ENCODE measurements around the gene STAP2.
"Not testable (repeated sequence)": the region's sequence is repeated elsewhere in the genome, so short reads cannot be mapped to it uniquely, and the experiment has no call there.

Gene STAP2

DNA sequence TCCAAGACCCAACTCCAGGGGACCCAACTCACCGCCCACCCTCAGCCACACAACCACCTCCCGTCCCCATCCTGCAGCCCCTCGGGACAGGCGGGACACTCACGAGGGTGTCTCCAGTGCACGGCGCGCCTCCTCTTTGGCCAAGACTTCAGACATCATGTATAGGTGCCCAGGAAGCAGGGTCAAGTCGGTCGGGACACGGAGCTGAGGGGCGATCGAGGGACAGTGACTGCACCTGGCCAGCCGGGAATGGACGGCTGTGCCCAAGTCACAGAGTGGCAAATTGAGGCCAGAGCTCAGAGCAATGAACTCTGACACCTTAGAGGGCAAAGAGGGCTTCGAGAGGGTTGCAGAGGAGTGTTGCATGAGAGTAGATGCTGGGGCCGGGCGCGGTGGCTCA, 8.8 kb downstream of the STAP2 start:
- no peak for DNase-seq (ENCODE audit: low read depth, low spot score)
- no peak overlapping the region for H3K27ac ChIP-seq

DNA sequence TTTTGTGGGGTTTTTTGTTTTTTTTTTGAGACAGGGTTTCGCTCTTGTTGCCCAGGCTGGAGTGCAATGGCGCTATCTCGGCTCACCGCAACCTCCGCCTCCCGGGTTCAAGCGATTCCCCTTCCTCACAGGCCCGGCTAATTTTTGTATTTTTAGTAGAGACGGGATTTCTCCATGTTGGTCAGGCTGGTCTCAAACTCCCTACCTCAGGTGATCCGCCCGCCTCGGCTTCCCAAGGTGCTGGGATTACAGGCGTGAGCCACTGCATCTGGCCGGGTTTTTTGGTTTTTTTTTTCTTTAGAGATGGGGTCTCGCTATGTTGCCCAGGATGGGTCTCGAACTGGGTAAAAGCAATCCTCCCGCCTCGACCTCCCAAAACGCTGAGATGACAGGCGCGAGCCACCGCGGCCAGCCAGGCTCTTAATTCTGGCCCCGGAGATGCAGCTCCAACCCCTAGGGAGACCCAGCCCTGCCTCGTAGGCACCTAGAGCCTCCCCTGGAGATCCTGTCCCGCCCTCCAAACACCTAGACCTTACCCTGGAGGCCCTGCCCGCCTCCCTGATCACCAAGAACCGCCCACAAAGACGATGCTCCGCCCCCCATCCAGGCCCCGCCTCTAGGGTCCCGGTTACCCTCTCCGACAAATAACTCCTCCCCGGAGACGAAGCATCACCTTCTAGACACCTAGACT, 9.5 kb downstream of the STAP2 start:
- H3K27ac ChIP-seq; DNase-seq (ENCODE audit: low read depth, low spot score): not testable (repeated sequence)

DNA sequence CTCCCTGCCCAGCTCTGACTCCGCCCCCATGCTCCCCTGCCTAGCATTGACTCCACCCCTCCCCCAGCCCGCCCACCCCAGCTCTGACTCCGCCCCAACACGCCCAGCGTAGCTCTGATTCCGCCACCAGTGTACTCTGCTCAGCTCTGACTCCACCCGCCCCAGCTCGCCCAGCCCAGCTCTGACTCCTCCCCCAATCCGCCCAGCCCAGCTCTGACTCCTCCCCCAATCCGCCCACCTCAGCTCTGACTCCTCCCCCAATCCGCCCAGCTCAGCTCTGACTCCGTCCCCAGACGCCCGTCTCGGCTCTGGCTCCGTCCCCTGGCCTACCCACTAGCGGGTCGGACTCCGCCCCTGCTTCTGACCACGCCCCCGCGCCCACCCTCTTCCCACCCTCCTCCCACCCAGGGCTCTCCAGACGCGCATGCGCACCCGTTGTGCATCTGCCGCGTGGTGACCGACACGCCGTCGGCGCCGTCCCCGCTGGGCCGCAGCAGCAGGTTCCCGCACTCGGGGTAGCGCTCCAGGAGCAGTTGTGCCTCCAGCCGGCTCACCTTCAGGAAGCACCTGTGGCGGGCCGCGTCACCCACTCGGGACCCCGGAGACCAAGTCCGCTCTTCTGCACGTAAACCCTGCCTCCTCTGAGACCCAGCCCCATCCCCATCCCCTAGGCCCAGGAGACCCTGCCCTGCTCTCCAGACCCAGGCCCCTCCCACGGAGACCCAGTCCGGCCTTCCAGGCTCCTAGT, 10.2 kb downstream of the STAP2 start:
- H3K27ac ChIP-seq: no peak overlapping the region
- DNase-seq (ENCODE audit: low read depth, low spot score): no peak

DNA sequence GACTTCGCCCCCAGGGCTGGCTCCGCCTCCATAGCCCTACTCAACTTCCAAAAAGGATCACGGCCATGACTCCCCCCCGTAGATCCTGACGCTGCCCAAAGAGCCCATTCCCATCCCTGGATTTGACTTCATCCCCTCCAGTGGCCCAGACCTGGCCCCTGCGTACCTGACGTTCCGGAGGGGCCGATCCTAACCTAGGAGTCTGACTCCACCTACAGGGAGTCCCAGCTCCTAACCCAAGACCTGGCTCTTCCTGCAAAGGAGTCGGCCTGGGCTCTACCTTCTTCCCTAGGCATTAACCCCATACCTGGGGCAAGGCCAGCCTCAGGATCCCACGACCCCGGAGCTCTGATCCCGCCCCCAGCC, 10.8 kb downstream of the STAP2 start:
- no peak overlapping the region for H3K27ac ChIP-seq
- no peak for DNase-seq (ENCODE audit: low read depth, low spot score)

DNA sequence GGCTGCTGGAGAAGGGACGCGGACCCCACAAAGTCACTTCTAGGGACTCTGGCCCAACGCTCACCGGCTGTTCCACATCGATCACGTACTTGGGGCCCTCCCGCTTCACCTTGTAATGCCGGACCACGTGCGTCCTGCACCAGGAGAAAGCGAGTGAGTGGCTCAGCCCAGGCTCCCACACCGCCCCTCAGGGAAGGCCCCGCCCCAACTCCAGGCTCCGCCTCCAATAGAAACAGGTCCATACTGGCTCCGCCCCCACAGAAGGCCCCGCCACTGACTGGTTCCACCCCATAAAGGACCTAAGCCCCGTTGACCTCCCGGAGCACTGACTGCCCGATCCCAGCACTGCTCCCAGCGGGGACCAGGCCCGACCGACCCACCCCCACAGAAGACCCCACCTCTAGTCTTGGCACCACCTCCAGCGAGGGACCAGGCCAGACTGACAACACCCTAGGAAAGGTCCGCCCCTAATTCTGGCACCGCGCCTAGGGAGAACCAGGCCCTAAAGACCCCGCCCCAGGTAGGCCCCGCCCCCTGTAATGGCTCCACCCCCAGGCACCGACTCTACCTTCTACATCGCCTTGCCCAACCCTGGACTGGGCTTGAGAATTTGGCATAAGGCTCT, 11.3 kb downstream of the STAP2 start:
- DNase-seq (ENCODE audit: low read depth, low spot score): no peak
- H3K27ac ChIP-seq: no peak overlapping the region

DNA sequence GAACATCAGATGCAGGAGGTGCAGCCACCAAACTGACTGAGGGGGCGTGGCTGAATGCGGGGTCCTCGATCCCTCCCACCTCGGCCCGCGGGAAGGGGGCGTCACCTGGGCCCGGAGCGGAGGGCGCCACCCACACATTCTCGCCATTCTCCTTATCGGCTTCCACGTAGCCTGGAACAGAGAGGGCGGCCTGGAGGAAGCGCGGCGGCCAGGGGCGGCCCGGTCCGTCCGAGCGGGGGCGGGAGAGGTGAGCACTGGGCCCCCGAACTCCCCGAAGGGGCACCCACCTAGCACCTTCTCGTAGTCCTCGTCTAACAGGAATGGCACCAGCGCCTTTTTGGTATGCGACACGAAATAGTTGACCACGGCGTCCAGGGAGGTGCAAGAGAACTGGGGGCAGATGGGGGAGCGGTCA, 11.8 kb downstream of the STAP2 start:
- no peak overlapping the region for H3K27ac ChIP-seq
- DNase-seq (ENCODE audit: low read depth, low spot score): no peak

DNA sequence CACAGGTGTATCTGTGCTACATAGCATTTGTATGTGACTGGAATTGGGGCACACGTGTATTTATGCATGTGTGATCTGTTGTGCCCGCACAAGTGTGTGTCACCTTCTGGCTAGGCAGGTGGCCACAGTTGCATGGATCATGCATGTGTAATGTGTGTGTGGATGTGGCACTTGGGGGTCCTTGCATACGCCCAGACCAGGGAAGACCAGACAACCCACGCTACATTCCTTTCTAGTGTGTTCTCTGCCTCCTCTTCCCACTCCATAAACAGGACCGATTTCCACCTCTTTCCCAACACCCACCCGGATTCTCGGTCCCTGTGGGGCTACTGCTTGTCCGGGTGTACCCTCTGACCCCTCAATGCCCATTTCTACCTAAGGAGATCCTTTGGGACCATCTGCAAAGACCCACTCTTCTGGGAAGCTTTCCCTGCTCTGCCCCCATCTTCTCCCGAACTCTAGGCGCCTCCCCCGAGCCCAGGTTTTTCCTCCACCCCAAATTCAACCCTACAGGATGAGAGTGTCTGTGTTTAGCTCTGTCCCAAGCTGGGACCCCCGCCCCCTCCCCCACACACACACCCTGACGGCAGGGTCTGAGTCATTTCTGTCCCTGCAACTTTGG, 12.3 kb downstream of the STAP2 start:
- H3K27ac ChIP-seq: no peak overlapping the region
- no peak for DNase-seq (ENCODE audit: low read depth, low spot score)

DNA sequence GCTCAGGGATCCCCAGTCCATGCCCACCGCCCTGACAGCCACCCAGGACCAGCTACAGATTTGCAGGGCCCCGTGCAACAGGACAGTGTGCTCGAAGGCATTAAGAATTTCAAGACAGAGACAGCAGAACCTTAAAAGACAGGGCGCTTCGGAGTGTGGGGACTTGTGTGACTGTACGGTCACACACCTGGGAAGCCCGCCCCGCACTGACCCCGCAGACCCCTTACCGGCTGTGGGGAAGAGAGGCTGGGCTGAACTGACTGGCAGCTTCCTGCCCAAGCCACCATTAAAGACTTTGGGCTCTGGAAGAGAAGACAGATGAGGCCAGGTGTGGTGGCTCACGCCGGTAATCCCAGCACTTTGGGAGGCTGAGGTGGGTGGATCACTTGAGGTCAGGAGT, 14.4 kb downstream of the STAP2 start:
- no peak overlapping the region for H3K27ac ChIP-seq
- no peak for DNase-seq (ENCODE audit: low read depth, low spot score)

DNA sequence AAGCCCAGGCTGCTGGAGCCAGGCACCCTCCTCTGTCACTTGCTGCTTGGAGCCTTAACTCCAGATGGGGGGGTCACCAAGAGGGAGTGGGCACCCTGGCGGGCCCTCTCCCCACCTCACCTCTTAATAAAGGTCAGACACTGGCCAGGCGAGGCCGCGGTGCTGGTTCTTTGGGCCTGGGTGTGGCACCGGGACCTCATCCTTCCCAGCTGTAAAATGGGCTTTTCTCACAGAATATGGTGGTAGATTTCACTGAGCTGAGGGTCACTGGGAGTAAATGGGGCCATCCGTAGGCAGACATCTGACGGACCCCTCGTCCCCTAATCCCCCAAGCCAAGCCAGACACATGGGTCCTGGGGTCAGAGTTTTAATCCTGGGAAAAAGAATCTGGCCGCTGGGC, 14.9 kb downstream of the STAP2 start:
- DNase-seq (ENCODE audit: low read depth, low spot score): no peak
- no peak overlapping the region for H3K27ac ChIP-seq

DNA sequence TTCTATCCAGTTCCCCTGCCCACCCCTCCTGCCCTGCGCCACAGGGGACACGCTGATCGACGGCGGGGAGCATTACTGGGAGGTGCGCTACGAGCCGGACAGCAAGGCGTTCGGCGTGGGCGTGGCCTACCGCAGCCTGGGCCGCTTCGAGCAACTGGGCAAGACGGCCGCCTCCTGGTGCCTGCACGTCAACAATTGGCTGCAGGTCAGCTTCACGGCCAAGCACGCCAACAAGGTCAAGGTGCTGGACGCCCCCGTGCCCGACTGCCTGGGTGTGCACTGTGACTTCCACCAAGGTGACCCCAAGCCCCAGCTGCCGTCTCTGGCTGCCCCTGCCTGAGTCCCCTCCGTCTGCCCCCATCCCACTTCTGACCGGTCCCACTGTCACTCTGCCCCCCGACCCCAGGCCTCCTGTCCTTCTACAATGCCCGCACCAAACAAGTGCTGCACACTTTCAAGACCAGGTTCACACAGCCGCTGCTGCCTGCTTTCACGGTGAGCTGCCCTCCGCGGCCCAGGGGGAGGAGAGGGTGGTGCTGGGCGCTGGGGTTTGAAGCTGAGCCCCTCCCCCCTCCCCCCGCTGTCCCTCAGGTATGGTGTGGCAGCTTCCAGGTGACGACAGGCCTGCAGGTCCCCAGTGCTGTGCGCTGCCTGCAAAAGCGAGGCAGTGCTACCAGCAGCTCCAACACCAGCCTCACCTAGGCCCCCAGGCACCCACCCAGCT, 15.5 kb downstream of the STAP2 start:
- no peak for DNase-seq (ENCODE audit: low read depth, low spot score)
- no peak overlapping the region for H3K27ac ChIP-seq

DNA sequence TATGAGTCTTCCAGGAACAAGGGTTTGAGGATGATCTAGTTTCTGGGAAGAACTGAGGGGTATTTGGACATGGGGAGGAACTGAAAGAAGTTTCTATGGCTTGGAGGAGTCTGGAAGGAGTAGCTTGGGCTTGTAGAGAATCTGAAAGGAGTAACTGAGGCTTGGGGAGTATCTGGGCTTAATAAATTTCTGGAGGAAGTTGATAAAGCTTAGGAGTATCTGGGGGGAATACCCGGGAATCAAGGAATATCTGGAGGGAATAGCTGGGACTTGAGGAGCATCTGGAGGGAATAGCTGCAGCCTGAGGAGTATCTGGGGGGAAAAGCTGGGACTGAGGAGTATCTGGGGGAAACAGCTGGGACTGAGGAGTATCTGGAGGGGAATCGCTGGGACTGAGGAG, 18.2 kb downstream of the STAP2 start:
- no peak overlapping the region for H3K27ac ChIP-seq
- DNase-seq (ENCODE audit: low read depth, low spot score): no peak

DNA sequence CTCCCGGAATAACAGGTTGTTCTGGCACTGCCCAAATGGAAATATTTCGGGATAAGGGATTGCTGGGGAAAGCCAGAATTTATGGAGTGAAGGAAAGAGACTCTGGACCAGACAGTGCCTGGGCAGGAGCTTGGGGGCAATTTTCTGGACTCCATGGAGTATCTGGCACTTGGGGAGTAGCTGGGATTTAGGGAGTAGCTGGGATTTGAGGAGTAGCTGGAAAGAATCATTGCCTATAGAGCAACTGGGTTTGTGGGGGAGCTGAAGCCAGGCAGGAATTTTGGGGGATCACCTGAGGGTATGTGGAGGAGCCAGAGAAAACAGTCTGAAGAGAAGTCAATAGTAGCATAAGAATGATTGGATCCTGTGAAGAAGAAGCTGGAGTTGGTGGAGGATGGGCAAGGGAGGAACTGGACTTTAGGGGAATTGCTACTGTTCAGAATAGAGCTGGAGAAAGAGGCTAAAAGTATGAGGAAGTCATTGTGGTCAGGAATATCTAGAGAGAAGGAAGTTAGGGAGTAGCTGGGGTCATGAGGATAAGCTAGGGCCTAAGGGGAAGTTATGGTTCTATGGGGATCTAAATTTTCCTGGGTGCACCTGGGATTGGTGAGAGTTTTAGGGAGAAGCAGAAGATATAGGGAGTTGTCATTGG, 19.4 kb downstream of the STAP2 start:
- no peak for DNase-seq (ENCODE audit: low read depth, low spot score)
- no peak overlapping the region for H3K27ac ChIP-seq

DNA sequence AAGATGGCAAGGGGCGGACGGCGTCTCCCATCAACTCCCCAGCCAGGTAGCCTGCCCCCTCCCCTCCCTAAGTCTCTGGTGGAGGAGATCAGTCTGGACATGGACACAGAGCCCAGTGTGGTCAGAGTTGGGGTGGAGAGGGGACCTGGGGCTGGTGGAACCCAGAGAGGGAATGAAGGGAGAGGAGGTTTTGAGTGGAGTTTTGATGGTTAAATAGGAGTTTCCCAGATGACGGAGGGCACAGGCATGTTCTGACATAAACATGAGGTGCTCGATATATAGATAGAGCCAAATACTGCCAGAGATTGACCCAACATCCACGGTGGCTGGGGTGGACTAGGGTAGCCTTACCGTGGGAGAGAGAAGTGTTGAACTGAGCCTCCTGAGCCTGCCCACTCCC, 20.2 kb downstream of the STAP2 start:
- H3K27ac ChIP-seq: no peak overlapping the region
- DNase-seq (ENCODE audit: low read depth, low spot score): no peak

DNA sequence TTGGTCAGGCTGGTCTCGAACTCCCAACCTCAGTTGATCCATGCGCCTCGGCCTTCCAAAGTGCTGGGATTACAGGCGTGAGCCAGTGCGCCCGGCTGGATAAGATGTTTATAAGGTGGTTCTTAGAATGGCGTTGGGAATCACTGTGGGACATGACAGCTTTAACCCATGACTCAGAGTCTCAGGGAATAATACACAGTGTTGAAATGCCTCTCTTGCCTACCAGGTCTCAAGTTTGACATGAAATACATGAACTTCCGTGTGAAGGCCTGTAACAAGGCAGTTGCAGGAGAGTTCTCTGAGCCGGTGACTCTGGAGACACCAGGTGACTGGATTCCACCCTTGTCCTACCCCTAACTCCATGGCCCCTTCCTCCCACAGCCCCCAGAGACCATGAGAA, 21.7 kb downstream of the STAP2 start:
- no peak for DNase-seq (ENCODE audit: low read depth, low spot score)

DNA sequence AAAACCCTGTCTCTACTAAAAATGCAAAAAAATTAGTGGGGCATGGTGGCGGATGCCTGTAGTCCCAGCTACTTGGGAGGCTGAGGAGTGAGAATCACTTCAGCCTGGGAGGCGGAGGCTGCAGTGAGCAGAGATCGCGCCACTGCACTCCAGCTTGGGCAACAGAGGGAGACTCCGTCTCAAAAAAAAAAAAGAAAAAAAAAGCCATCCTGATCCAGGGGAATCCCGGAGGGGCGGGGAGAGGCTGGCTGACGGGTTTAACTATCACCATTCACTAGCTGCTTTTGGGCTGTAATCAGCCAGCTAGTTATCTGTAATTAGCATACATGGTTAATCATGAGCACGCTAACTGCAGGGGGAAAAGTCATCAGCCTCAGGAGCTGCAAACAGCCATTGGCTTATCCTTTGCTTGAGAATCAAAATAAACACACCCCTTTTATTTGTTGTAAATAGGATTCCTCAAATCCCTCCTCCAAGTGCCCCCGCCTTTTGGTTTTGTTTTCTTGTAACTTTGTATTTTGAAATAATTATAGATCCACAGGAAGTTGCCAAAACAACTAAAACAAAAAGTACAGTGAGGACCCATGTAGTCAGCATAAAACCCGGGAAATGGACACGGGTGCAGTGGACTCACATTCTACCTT, 24.7 kb downstream of the STAP2 start:
- DNase-seq (ENCODE audit: low read depth, low spot score): no peak
- no peak overlapping the region for H3K27ac ChIP-seq

More for the DNA sequence above, 21.7 kb downstream of the STAP2 start:
- H3K27ac ChIP-seq: no peak overlapping the region

DNA sequence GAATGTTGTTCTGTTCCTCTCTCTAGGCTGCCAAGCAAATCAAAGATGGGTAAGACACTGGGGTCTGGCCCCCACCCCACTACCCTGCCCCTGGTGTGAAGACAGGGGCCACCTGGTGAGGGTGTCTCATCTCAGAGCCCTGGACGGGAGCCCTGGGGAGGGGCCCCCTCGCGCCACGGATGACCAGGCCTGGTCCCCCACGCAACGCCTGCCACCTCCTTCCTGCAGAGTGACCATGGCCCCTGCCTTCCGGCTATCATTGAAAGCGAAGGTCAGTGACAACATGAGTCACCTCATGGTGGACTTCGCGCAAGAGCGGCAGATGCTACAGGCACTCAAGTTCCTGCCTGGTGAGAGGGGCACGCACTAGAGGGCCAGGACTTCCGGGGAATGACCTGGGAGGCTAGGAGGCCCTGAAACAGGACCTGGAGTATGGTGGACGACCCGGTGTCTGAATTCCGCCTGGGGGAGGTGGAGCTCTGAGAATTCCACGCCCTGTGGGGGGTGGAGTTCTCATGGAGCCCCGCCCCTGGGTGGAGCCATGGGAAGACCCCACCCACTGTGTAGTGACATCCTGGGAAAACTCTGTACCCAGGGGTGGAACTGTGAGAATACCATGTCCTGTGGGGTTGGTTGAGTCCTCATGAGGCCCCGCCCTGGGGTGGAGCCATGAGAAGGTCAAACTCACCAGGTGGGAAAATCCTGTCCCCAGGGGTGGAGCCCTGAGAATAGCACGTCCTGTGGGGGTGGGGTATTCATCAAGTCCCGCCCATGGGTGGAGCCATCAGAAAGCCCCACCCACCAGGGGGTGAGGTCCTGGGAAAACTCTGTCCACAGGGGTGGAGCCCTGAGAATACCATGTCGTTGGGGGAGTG, 28.1 kb downstream of the STAP2 start:
- H3K27ac ChIP-seq: no peak overlapping the region
- DNase-seq (ENCODE audit: low read depth, low spot score): no peak

DNA sequence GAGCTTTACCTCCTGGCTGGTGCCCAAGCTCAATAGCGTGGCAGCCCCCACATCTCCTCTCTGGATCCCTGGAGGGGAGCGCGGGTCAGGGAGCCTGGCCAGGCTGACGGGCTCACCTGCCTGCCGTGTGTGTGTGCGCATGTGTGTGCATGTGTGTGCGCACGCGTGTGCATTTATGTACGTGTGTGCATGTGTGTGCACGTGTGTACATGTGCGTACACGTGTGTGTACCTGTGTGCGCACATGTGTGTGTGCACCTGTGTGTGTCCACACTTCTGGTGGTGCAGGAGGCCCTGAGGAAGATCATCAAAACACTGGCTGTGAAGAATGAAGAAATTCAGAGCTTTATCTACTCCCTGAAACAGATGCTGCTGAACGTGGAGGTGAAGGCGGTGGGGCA, 33.0 kb downstream of the STAP2 start:
- no peak for DNase-seq (ENCODE audit: low read depth, low spot score)
- no peak overlapping the region for H3K27ac ChIP-seq

DNA sequence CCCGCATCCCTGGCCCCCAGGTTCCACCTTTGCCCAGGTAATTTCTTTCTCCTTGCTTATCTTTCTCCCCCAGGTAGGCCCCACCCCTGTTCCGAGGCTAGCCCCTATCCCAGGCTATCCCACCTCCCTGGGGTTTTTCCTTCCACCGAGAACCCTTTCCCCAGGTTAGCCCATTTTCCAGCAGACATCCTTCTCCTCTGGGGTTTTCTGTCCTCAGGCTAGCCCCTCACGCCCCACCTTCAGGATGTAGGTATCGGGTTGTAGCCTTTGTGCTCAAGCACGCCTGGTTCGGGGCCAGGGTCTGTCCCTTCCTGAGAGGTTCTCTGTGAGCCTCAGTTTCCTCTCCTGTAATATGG, 33.4 kb downstream of the STAP2 start:
- no peak for DNase-seq (ENCODE audit: low read depth, low spot score)
- no peak overlapping the region for H3K27ac ChIP-seq
